Measurements from ENCODE around the gene MRPL52. TPM values are rescaled to one million over a fixed set of nuclear protein-coding genes. Genes with fewer than 3 reads are reported as not detected.

MRPL52 gene
- total and polyA plus RNA-seq, 2 of the 13 experiments (the other 11 are each of a cell fraction or from before 2014, with no cell fraction given), result 118 to 329 TPM

DNA sequence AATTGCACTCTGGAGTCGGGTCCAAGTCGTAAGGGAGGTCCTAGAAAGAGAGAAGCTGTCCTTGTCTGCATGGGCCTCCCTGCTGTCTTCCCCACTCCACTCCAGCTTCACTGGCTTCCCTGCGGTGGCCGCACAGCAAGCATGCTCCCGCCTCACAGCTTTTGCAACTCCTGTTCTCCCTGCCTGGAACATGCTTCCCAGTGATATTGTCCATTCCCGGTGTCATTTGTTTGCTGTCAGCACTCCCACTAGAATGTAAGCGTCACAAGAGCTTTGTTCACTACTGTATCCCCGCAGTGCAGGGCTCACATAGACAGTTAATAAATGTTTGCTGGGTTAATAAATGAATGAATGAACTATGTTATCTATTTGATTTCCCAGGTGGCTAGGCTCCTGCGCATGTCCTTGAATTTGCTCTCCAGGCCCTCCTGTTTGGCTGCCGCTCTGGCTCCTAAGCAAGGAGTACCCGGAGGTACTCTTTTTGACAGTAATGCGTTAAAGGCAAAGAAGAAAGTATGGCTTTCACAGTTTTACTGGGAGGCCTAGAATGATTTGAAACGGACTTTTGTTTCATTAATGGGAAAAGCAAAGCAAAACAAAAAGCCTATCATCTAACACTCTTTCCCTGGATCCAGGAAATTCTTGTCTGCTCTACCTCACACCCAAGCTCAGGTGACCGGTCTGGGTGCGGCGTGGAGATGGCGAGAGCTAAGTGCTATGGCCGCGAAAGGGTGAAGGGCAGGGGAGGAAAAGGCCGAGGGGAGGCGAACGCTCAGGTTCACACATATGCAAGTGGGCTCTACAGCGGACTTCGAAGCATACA lies 8.3 kb upstream of the MRPL52 start (continued):
- TF ChIP-seq, protein P1, sequence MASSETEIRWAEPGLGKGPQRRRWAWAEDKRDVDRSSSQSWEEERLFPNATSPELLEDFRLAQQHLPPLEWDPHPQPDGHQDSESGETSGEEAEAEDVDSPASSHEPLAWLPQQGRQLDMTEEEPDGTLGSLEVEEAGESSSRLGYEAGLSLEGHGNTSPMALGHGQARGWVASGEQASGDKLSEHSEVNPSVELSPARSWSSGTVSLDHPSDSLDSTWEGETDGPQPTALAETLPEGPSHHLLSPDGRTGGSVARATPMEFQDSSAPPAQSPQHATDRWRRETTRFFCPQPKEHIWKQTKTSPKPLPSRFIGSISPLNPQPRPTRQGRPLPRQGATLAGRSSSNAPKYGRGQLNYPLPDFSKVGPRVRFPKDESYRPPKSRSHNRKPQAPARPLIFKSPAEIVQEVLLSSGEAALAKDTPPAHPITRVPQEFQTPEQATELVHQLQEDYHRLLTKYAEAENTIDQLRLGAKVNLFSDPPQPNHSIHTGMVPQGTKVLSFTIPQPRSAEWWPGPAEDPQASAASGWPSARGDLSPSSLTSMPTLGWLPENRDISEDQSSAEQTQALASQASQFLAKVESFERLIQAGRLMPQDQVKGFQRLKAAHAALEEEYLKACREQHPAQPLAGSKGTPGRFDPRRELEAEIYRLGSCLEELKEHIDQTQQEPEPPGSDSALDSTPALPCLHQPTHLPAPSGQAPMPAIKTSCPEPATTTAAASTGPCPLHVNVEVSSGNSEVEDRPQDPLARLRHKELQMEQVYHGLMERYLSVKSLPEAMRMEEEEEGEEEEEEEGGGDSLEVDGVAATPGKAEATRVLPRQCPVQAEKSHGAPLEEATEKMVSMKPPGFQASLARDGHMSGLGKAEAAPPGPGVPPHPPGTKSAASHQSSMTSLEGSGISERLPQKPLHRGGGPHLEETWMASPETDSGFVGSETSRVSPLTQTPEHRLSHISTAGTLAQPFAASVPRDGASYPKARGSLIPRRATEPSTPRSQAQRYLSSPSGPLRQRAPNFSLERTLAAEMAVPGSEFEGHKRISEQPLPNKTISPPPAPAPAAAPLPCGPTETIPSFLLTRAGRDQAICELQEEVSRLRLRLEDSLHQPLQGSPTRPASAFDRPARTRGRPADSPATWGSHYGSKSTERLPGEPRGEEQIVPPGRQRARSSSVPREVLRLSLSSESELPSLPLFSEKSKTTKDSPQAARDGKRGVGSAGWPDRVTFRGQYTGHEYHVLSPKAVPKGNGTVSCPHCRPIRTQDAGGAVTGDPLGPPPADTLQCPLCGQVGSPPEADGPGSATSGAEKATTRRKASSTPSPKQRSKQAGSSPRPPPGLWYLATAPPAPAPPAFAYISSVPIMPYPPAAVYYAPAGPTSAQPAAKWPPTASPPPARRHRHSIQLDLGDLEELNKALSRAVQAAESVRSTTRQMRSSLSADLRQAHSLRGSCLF (CRISPR knock-in tag; IDR thresholded peaks at IDR 0.05; ENCODE audit: borderline replicate concordance), result 0 out of 2 replicates have a peak, but pooled peaks have one; percentile 61
- no peak for TF ChIP-seq DR1 (CRISPR knock-in tag; IDR thresholded peaks at IDR 0.05)
- TF ChIP-seq NKX3-1 (CRISPR knock-in tag; IDR thresholded peaks at IDR 0.05), result peak; percentile 64; the same call in 1 of the 2 replicates
- TF ChIP-seq, protein P2, sequence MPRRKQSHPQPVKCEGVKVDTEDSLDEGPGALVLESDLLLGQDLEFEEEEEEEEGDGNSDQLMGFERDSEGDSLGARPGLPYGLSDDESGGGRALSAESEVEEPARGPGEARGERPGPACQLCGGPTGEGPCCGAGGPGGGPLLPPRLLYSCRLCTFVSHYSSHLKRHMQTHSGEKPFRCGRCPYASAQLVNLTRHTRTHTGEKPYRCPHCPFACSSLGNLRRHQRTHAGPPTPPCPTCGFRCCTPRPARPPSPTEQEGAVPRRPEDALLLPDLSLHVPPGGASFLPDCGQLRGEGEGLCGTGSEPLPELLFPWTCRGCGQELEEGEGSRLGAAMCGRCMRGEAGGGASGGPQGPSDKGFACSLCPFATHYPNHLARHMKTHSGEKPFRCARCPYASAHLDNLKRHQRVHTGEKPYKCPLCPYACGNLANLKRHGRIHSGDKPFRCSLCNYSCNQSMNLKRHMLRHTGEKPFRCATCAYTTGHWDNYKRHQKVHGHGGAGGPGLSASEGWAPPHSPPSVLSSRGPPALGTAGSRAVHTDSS (CRISPR knock-in tag; conservative IDR thresholded peaks at IDR 0.05), result no peak
- TF ChIP-seq ZSCAN12 (CRISPR knock-in tag; IDR thresholded peaks at IDR 0.05), result no peak
- no peak for TF ChIP-seq ZNF333 (CRISPR knock-in tag; IDR thresholded peaks at IDR 0.05; ENCODE audit: borderline replicate concordance)
- TF ChIP-seq SYNCRIP (IDR thresholded peaks at IDR 0.05; ENCODE audit: insufficient read depth, low read depth, low read length), result no peak
- TF ChIP-seq, protein P3, sequence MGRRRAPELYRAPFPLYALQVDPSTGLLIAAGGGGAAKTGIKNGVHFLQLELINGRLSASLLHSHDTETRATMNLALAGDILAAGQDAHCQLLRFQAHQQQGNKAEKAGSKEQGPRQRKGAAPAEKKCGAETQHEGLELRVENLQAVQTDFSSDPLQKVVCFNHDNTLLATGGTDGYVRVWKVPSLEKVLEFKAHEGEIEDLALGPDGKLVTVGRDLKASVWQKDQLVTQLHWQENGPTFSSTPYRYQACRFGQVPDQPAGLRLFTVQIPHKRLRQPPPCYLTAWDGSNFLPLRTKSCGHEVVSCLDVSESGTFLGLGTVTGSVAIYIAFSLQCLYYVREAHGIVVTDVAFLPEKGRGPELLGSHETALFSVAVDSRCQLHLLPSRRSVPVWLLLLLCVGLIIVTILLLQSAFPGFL (CRISPR knock-in tag; IDR thresholded peaks at IDR 0.05), result no peak
- peak; percentile 88 for TF ChIP-seq ZNF709 (CRISPR knock-in tag; IDR thresholded peaks at IDR 0.05)
- TF ChIP-seq, protein P4, sequence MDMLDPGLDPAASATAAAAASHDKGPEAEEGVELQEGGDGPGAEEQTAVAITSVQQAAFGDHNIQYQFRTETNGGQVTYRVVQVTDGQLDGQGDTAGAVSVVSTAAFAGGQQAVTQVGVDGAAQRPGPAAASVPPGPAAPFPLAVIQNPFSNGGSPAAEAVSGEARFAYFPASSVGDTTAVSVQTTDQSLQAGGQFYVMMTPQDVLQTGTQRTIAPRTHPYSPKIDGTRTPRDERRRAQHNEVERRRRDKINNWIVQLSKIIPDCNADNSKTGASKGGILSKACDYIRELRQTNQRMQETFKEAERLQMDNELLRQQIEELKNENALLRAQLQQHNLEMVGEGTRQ (IDR thresholded peaks at IDR 0.05; ENCODE audit: low read depth, low read length), result no peak
- TF ChIP-seq, protein P4 (CRISPR knock-in tag; IDR thresholded peaks at IDR 0.05; ENCODE audit: borderline replicate concordance), result no peak
- TF ChIP-seq, protein P5, sequence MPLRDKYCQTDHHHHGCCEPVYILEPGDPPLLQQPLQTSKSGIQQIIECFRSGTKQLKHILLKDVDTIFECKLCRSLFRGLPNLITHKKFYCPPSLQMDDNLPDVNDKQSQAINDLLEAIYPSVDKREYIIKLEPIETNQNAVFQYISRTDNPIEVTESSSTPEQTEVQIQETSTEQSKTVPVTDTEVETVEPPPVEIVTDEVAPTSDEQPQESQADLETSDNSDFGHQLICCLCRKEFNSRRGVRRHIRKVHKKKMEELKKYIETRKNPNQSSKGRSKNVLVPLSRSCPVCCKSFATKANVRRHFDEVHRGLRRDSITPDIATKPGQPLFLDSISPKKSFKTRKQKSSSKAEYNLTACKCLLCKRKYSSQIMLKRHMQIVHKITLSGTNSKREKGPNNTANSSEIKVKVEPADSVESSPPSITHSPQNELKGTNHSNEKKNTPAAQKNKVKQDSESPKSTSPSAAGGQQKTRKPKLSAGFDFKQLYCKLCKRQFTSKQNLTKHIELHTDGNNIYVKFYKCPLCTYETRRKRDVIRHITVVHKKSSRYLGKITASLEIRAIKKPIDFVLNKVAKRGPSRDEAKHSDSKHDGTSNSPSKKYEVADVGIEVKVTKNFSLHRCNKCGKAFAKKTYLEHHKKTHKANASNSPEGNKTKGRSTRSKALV (CRISPR knock-in tag; IDR thresholded peaks at IDR 0.05), result peak; percentile 81
- no peak for TF ChIP-seq ZNF224 (CRISPR knock-in tag; IDR thresholded peaks at IDR 0.05)

Measured in HepG2 (cell line).